ENCODE measurements around the gene COL25A1. TPM values are rescaled to one million over a fixed set of nuclear protein-coding genes. Genes with fewer than 3 reads are reported as not detected.

COL25A1 gene
- total RNA-seq, 1 experiment from 2014 or later, result not detected

DNA sequence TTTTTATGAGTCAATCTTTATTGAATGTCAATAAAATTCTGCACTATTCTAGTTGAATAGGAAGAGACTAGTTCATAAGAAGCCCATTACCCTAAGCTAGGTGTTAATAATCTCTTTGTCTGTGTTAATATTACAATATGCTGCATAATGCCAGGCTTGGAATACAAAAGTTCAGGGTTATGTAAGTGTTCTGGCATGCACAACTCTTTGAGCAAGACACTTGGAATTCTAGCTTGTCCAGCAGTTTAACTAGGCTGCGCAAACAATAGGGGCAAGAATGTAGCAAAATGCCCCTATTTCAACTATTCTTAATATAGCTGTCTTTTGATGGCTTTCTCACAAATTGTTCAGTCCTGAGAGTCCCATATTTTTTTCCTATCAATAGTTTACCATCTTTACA, 508.3 kb downstream of the COL25A1 start:
- CTCF ChIA-PET, result interaction anchor here (0.7 kb wide), 1 partner anchor 390 kb away, joined by 7 read pairs; no protein-coding TSS in a partner anchor
- Histone ChIP-seq H3K27me3 (ENCODE audit: control insufficient read depth, insufficient read depth, low read length) (no peaks in the 10 kb centered on the region), H3K4me3 (ENCODE audit: low read depth in 2 of 2, low read length in 2 of 2) (no peak overlapping the region), H3K9me3 (ENCODE audit: control insufficient read depth, insufficient read depth, low read depth, low read length) (no peaks in the 10 kb centered on the region), H3K4me1 (ENCODE audit: control insufficient read depth, insufficient read depth, low read length) (no peaks in the 10 kb centered on the region), H3K27ac (ENCODE audit: low read length) (no peak overlapping the region), H3K36me3 (ENCODE audit: control insufficient read depth, insufficient read depth, low read length) (no peaks in the 10 kb centered on the region)
- no peak for TF ChIP-seq TCF7L2 (IDR thresholded peaks at IDR 0.05; ENCODE audit: low read depth, low read length)
- TF ChIP-seq, protein P1, sequence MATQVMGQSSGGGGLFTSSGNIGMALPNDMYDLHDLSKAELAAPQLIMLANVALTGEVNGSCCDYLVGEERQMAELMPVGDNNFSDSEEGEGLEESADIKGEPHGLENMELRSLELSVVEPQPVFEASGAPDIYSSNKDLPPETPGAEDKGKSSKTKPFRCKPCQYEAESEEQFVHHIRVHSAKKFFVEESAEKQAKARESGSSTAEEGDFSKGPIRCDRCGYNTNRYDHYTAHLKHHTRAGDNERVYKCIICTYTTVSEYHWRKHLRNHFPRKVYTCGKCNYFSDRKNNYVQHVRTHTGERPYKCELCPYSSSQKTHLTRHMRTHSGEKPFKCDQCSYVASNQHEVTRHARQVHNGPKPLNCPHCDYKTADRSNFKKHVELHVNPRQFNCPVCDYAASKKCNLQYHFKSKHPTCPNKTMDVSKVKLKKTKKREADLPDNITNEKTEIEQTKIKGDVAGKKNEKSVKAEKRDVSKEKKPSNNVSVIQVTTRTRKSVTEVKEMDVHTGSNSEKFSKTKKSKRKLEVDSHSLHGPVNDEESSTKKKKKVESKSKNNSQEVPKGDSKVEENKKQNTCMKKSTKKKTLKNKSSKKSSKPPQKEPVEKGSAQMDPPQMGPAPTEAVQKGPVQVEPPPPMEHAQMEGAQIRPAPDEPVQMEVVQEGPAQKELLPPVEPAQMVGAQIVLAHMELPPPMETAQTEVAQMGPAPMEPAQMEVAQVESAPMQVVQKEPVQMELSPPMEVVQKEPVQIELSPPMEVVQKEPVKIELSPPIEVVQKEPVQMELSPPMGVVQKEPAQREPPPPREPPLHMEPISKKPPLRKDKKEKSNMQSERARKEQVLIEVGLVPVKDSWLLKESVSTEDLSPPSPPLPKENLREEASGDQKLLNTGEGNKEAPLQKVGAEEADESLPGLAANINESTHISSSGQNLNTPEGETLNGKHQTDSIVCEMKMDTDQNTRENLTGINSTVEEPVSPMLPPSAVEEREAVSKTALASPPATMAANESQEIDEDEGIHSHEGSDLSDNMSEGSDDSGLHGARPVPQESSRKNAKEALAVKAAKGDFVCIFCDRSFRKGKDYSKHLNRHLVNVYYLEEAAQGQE (IDR thresholded peaks at IDR 0.05; ENCODE audit: insufficient read depth in 1 of 2, low read depth in 2 of 2, low read length in 1 of 2), result no peak
- no peak for TF ChIP-seq POLR2AphosphoS5 (IDR thresholded peaks at IDR 0.05; ENCODE audit: low read depth, low read length)
- TF ChIP-seq, protein P2, sequence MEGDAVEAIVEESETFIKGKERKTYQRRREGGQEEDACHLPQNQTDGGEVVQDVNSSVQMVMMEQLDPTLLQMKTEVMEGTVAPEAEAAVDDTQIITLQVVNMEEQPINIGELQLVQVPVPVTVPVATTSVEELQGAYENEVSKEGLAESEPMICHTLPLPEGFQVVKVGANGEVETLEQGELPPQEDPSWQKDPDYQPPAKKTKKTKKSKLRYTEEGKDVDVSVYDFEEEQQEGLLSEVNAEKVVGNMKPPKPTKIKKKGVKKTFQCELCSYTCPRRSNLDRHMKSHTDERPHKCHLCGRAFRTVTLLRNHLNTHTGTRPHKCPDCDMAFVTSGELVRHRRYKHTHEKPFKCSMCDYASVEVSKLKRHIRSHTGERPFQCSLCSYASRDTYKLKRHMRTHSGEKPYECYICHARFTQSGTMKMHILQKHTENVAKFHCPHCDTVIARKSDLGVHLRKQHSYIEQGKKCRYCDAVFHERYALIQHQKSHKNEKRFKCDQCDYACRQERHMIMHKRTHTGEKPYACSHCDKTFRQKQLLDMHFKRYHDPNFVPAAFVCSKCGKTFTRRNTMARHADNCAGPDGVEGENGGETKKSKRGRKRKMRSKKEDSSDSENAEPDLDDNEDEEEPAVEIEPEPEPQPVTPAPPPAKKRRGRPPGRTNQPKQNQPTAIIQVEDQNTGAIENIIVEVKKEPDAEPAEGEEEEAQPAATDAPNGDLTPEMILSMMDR (IDR thresholded peaks at IDR 0.05), result no peak
- TF ChIP-seq SIN3A (IDR thresholded peaks at IDR 0.05; ENCODE audit: borderline replicate concordance, insufficient read depth, low read depth, low read length), result no peak
- ATAC-seq (no peak), DNase-seq (ENCODE audit: low read depth, low spot score) (no peak)
- in situ Hi-C loops (cut with HindIII; ENCODE audit: low pct_unique_long_range_greater_than_20kb, low sequenced_read_pairs) (no loop called here), intact Hi-C loops (cut with micrococcal nuclease; ENCODE audit: unreplicated experiment) (no loop called here)
- POLR2A ChIA-PET, result no interaction called here
- no TSS peak for BruUV-seq (replicated peaks)

DNA sequence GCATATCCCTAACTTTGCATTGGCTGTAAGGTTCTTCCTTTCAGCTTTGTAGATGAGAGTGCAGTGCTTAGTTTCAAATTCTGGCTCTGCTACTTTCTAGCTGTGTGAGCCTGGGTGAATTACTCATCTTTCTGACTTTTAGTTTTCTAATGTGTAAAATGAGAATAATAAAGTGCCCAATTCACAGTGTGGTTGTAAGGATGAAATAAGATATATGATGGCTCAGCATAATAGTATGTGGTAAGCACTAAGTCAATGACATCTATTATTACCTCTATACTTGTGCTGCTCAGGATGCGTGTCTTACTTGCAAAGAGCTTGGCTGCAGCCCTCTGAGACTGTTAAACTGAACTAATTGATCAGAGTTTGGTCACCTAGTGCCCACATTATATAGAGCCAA, 509.0 kb downstream of the COL25A1 start:
- ChIA-PET POLR2A (no interaction called here), CTCF (no interaction called here)
- DNase-seq (ENCODE audit: low read depth, low spot score), result no peak
- Histone ChIP-seq H3K27me3 (ENCODE audit: control insufficient read depth, insufficient read depth, low read length) (no peaks in the 10 kb centered on the region), H3K4me3 (ENCODE audit: low read depth in 2 of 2, low read length in 2 of 2) (no peak overlapping the region), H3K27ac (ENCODE audit: low read length) (no peak overlapping the region), H3K36me3 (ENCODE audit: control insufficient read depth, insufficient read depth, low read length) (no peaks in the 10 kb centered on the region), H3K4me1 (ENCODE audit: control insufficient read depth, insufficient read depth, low read length) (no peaks in the 10 kb centered on the region), H3K9me3 (ENCODE audit: control insufficient read depth, insufficient read depth, low read depth, low read length) (no peaks in the 10 kb centered on the region)
- no TSS peak for BruUV-seq (replicated peaks)
- intact Hi-C loops (cut with micrococcal nuclease; ENCODE audit: unreplicated experiment), result no loop called here
- TF ChIP-seq TCF7L2 (IDR thresholded peaks at IDR 0.05; ENCODE audit: low read depth, low read length), result no peak
- no peak for TF ChIP-seq SIN3A (IDR thresholded peaks at IDR 0.05; ENCODE audit: borderline replicate concordance, insufficient read depth, low read depth, low read length)
- TF ChIP-seq, protein P2 (IDR thresholded peaks at IDR 0.05), result no peak
- TF ChIP-seq, protein P1 (IDR thresholded peaks at IDR 0.05; ENCODE audit: insufficient read depth in 1 of 2, low read depth in 2 of 2, low read length in 1 of 2), result no peak
- TF ChIP-seq POLR2AphosphoS5 (IDR thresholded peaks at IDR 0.05; ENCODE audit: low read depth, low read length), result no peak
- no peak for ATAC-seq
- in situ Hi-C loops (cut with HindIII; ENCODE audit: low pct_unique_long_range_greater_than_20kb, low sequenced_read_pairs), result no loop called here

All from Panc1 (cell line).